H4 (cell line): Measurements from ENCODE around the gene PCK1. TPM values are rescaled to one million over a fixed set of nuclear protein-coding genes. Genes with fewer than 3 reads are reported as not detected.

Experiments
- total RNA-seq: library from RNA; depleted of rRNA; stranded (reverse); fragments of >200 nt; shearing (Covaris generic); gene quantifications from 2 replicates; pipeline ENCODE4 v1.2.3, GENCODE V29; 2014; rRNA removed

The PCK1 gene
- total RNA-seq, 1 experiment from 2014 or later = 0.08 TPM

Other genes with a start within 250 kb of the PCK1 start
- not detected in 2 replicates for gene SPO11, start 231.3 kb upstream of the PCK1 start, total RNA-seq
- gene RAE1, start 209.9 kb upstream of the PCK1 start, total RNA-seq = 51.1 and 57.1 TPM in 2 replicates
- 7.4 and 12.3 TPM in 2 replicates for gene RBM38, start 169.7 kb upstream of the PCK1 start, total RNA-seq
- gene CTCFL, start 36.0 kb upstream of the PCK1 start, total RNA-seq = not detected in 2 replicates
- not detected in 2 replicates for gene ZBP1, start 59.3 kb downstream of the PCK1 start, total RNA-seq
- gene PMEPA1, start 148.9 kb downstream of the PCK1 start, total RNA-seq = 10.0 and 14.4 TPM in 2 replicates